Epithelial cell of umbilical artery (primary cell): Measurements from ENCODE around the gene PTPRO. TPM values are rescaled to one million over a fixed set of nuclear protein-coding genes. Genes with fewer than 3 reads are reported as not detected.

Experiments
- total RNA-seq: library from RNA; depleted of rRNA; stranded (reverse); fragments of >200 nt; gene quantifications from 2 replicates; pipeline ENCODE4 v1.2.3, GENCODE V29; 2014

The PTPRO gene
- not detected in 2 replicates for total RNA-seq

GRCh38 chr12:15322164-15323061, at the start of gene PTPRO:
Gene PTPRO (plus strand): TSS chr12:15322508.

Other genes starting within 250 kb of the PTPRO start
- gene RERG, start 101.1 kb upstream of the PTPRO start, total RNA-seq: not detected in 2 replicates